GM23338 (cell line): ENCODE results near the gene MOB2. TPM values are rescaled to one million over a fixed set of nuclear protein-coding genes. Genes with fewer than 3 reads are reported as not detected.

ENCODE experiments used
- ATAC-seq: fragments of 200-7000 bp; cut with Tn5 transposase; 3 replicates; pipeline ENCODE4 v1.9.1; 2020
- DNase-seq: peaks from one replicate; pipeline ENCODE4 v3.0.0-alpha.2; 2015; ENCODE audit warnings: low spot score
- H2AFZ ChIP-seq: fragments of 200-600 bp; sonication (generic); 2 replicates; pipeline ENCODE4 v1.8.0; 2016; ENCODE audit warnings: antibody characterized with exemption, mild to moderate bottlenecking, moderate library complexity
- H3F3A ChIP-seq: fragments of 200-600 bp; sonication (generic); replicated peaks from 2 replicates; pipeline ENCODE4 v1.8.0; 2017; ENCODE audit warnings: antibody characterized with exemption, mixed run types, low read depth
- H3K27ac ChIP-seq: fragments of 200-600 bp; sonication (generic); 2 replicates; pipeline ENCODE4 v1.6.1; 2016; ENCODE audit warnings: low read depth
- H3K27me3 ChIP-seq: fragments of 200-600 bp; sonication (generic); 2 replicates; pipeline ENCODE4 v1.8.0; 2016; ENCODE audit warnings: mild to moderate bottlenecking, mixed run types, moderate library complexity; ENCODE audit not compliant: insufficient read depth
- H3K36me3 ChIP-seq: fragments of 200-600 bp; sonication (generic); 2 replicates; pipeline ENCODE4 v1.8.0; 2016; ENCODE audit warnings: mild to moderate bottlenecking; ENCODE audit not compliant: insufficient read depth
- H3K4me1 ChIP-seq: fragments of 200-600 bp; sonication (generic); 2 replicates; pipeline ENCODE4 v1.8.0; 2016; ENCODE audit warnings: mild to moderate bottlenecking, moderate library complexity; ENCODE audit not compliant: insufficient read depth
- H3K4me2 ChIP-seq: fragments of 200-600 bp; sonication (generic); 2 replicates; pipeline ENCODE4 v1.7.1; 2017; ENCODE audit warnings: mixed run types
- H3K4me3 ChIP-seq: fragments of 200-600 bp; sonication (generic); 2 replicates; pipeline ENCODE4 v1.6.1; 2016; ENCODE audit warnings: mixed run types
- H3K79me2 ChIP-seq: fragments of 200-600 bp; sonication (generic); replicated peaks from 2 replicates; pipeline ENCODE4 v1.8.0; 2017; ENCODE audit warnings: mild to moderate bottlenecking; ENCODE audit not compliant: insufficient read depth
- H3K9me2 ChIP-seq: fragments of 200-600 bp; sonication (generic); 2 replicates; pipeline ENCODE4 v1.8.0; 2017; ENCODE audit not compliant: insufficient read depth
- H4K20me1 ChIP-seq: fragments of 200-600 bp; sonication (generic); replicated peaks from 2 replicates; pipeline ENCODE4 v1.8.0; 2017; ENCODE audit warnings: mild to moderate bottlenecking; ENCODE audit not compliant: insufficient read depth
- H3K27ac Mint-ChIP-seq: 2 replicates; pipeline ENCODE4 v1.8.0; 2020; ENCODE audit warnings: inconsistent platforms, mild to moderate bottlenecking, moderate library complexity, mixed read lengths
- H3K27me3 Mint-ChIP-seq: 3 replicates; pipeline ENCODE4 v1.8.0; 2022; ENCODE audit warnings: low read depth, mild to moderate bottlenecking, moderate library complexity, mixed read lengths, inconsistent platforms; ENCODE audit not compliant: insufficient read depth, poor library complexity
- H3K36me3 Mint-ChIP-seq: 3 replicates; pipeline ENCODE4 v1.8.0; 2021; ENCODE audit warnings: low read depth, mild to moderate bottlenecking, inconsistent platforms, moderate library complexity, mixed read lengths
- H3K4me1 Mint-ChIP-seq: 3 replicates; pipeline ENCODE4 v1.8.0; 2020; ENCODE audit warnings: mild to moderate bottlenecking, inconsistent platforms, mixed read lengths
- H3K4me3 Mint-ChIP-seq: 3 replicates; pipeline ENCODE4 v1.8.0; 2021; ENCODE audit warnings: moderate library complexity, mild to moderate bottlenecking, inconsistent platforms, mixed read lengths
- H3K9me3 Mint-ChIP-seq: 3 replicates; pipeline ENCODE4 v1.8.0; 2020; ENCODE audit warnings: moderate library complexity, mild to moderate bottlenecking, inconsistent platforms, mixed read lengths
- CREB1 ChIP-seq: fragments of 250-450 bp; sonication (Bioruptor Pico); IDR thresholded peaks from 2 replicates; pipeline ENCODE4 v1.5.0; 2020; ENCODE audit warnings: low read depth, mild to moderate bottlenecking, moderate library complexity
- CTCF ChIP-seq, 2 experiments: fragments of 200-600 bp in 1 of 2; sonication (generic) in 1 of 2; conservative IDR thresholded peaks; 2 replicates each; pipeline versions ENCODE4 v1.5.1 to v1.6.1; 2016 to 2017; ENCODE audit warnings: antibody characterized with exemption in 2 of 2, low read depth in 2 of 2, mild to moderate bottlenecking in 2 of 2, moderate library complexity in 1 of 2
- EZH2phosphoT487 ChIP-seq: fragments of 200-600 bp; sonication (generic); IDR thresholded peaks from one replicate; pipeline ENCODE4 v1.8.1; 2018; ENCODE audit warnings: antibody characterized with exemption; ENCODE audit not compliant: unreplicated experiment
- JUNB ChIP-seq: IDR thresholded peaks from one replicate; pipeline ENCODE4 v1.6.1; 2016; ENCODE audit warnings: antibody characterized with exemption; ENCODE audit not compliant: unreplicated experiment
- NANOG ChIP-seq: IDR thresholded peaks from 2 replicates; pipeline ENCODE4 v1.6.1; 2016; ENCODE audit warnings: antibody characterized with exemption, borderline replicate concordance
- POLR2AphosphoS5 ChIP-seq: IDR thresholded peaks from 2 replicates; pipeline ENCODE4 v1.6.1; 2016; ENCODE audit warnings: antibody characterized with exemption, low read depth
- STAT1 ChIP-seq: IDR thresholded peaks from one replicate; pipeline ENCODE4 v1.6.1; 2016; ENCODE audit warnings: antibody characterized with exemption; ENCODE audit not compliant: unreplicated experiment
- ZNF114 ChIP-seq: fragments of 250-450 bp; sonication (Bioruptor Pico); IDR thresholded peaks from 2 replicates; pipeline ENCODE4 v1.5.0; 2020; ENCODE audit warnings: mild to moderate bottlenecking, moderate library complexity
- ZNF462 ChIP-seq: fragments of 250-450 bp; sonication (Bioruptor Pico); IDR thresholded peaks from 2 replicates; pipeline ENCODE4 v1.5.0; 2020; ENCODE audit warnings: mild to moderate bottlenecking, moderate library complexity
- polyA plus RNA-seq: library from polyadenylated mRNA; unstranded; fragments of >200 nt; fragmentation: Nextera tagmentation; extraction: Ambion mirVana; gene quantifications from 2 replicates; pipeline ENCODE4 v1.2.1, GENCODE V29; 2016
- total RNA-seq: library from RNA; depleted of rRNA; stranded (reverse); fragments of >200 nt; shearing (Covaris generic); gene quantifications from 2 replicates; pipeline ENCODE4 v1.2.3, GENCODE V29; 2014
- TF ChIP-seq, protein P1 (sequence below): IDR thresholded peaks from one replicate; pipeline ENCODE4 v1.6.1; 2018; ENCODE audit warnings: antibody characterized with exemption; ENCODE audit not compliant: unreplicated experiment

Gene MOB2
- total and polyA plus RNA-seq, 2 experiments from 2014 or later = 10.1 to 19.7 TPM

DNA sequence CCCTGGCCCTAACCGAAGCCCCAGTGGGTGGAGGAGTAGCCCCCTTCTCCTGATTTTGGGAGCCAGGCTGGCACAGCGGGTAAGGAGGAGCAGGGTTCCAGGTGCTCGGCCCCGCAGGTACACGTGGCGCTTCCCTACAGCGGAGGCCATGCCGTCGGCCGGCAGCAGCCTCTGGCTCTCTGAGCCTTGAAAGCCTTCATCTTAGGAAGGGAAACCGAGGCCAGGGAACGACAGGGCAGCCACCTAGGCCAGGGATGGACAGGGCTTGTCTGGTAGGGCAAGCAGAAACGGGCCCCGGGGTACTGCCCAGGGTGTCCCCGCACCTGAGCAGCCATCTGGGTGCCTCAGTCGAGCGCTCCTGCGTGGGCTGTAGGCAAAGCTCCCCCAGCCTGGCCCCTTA, 28.7 kb downstream of the MOB2 start (continued):
- TF ChIP-seq CTCF (conservative IDR thresholded peaks at IDR 0.05; ENCODE audit: low read depth in 2 of 2) (no peak), STAT1 (no peak), NANOG (no peak)
- TF ChIP-seq, protein P1, sequence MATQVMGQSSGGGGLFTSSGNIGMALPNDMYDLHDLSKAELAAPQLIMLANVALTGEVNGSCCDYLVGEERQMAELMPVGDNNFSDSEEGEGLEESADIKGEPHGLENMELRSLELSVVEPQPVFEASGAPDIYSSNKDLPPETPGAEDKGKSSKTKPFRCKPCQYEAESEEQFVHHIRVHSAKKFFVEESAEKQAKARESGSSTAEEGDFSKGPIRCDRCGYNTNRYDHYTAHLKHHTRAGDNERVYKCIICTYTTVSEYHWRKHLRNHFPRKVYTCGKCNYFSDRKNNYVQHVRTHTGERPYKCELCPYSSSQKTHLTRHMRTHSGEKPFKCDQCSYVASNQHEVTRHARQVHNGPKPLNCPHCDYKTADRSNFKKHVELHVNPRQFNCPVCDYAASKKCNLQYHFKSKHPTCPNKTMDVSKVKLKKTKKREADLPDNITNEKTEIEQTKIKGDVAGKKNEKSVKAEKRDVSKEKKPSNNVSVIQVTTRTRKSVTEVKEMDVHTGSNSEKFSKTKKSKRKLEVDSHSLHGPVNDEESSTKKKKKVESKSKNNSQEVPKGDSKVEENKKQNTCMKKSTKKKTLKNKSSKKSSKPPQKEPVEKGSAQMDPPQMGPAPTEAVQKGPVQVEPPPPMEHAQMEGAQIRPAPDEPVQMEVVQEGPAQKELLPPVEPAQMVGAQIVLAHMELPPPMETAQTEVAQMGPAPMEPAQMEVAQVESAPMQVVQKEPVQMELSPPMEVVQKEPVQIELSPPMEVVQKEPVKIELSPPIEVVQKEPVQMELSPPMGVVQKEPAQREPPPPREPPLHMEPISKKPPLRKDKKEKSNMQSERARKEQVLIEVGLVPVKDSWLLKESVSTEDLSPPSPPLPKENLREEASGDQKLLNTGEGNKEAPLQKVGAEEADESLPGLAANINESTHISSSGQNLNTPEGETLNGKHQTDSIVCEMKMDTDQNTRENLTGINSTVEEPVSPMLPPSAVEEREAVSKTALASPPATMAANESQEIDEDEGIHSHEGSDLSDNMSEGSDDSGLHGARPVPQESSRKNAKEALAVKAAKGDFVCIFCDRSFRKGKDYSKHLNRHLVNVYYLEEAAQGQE = no peak

DNA sequence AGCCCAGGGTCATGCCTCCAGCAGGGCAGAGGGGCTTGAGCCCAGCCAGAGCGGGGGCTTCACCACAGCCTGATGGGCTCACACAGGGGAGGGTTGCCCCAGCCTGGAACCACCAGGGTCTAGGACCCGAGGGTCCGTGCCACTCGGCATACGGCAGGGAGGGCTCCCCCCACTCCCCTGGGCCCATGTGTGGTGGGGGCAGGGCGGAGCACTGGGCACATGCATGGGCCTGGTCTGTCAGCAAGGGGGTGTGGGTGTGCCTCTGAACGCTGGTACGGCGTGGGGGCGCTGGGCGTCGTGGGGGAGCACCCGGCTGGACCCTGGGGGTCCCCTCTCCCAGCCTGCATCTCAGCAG, 29.3 kb downstream of the MOB2 start:
- H3K4me3 Mint-ChIP-seq = no peak overlapping the region
- H3K4me1 Mint-ChIP-seq = peaks cover 6% of the 10 kb centered on the region; the same call in 2 of the 3 replicates
- TF ChIP-seq EZH2phosphoT487 (no peak), ZNF114 (CRISPR knock-in tag) (no peak), ZNF462 (no peak), CREB1 (no peak), JUNB (no peak), STAT1 (no peak), POLR2AphosphoS5 (no peak)
- TF ChIP-seq, protein P1 = no peak

More for the DNA sequence above, 29.3 kb downstream of the MOB2 start:
- Histone ChIP-seq H3K4me3 (no peak overlapping the region), H3K9me2 (no peaks in the 10 kb centered on the region), H3K27ac (no peak overlapping the region), H3F3A (no peaks in the 10 kb centered on the region), H2AFZ (no peak overlapping the region), H3K79me2 (no peaks in the 10 kb centered on the region), H3K4me1 (0 out of 2 replicates have a peak, but pooled peaks cover 2% of the 10 kb centered on the region), H3K4me2 (no peak overlapping the region), H3K36me3 (no peaks in the 10 kb centered on the region), H3K27me3 (no peaks in the 10 kb centered on the region), H4K20me1 (no peaks in the 10 kb centered on the region)
- Mint-ChIP-seq H3K36me3 (peaks cover 2% of the 10 kb centered on the region; the same call in 1 of the 3 replicates), H3K27ac (no peak overlapping the region), H3K9me3 (no peaks in the 10 kb centered on the region), H3K27me3 (peaks cover 5% of the 10 kb centered on the region)
- ATAC-seq (no peak), DNase-seq (no peak)
